K562 treated with DMSO at 1 percent for 24 hours (cell line): Measurements from ENCODE around the gene LDHB. TPM values are rescaled to one million over a fixed set of nuclear protein-coding genes. Genes with fewer than 3 reads are reported as not detected.

Experiments used
- total RNA-seq: library from RNA; unstranded; fragments of 300-600 nt; gene quantifications from 2 replicates; pipeline ENCODE4 v1.2.3, GENCODE V29; 2022; ENCODE audit warnings: low read depth; ENCODE audit not compliant: insufficient read depth

Gene LDHB
- 448 and 481 TPM in 2 replicates for total RNA-seq

GRCh38 chr12:21657326-21658077, at the start of gene LDHB:
Gene LDHB (minus strand): TSS chr12:21657842. CDS start chr12:21654671, 3,171 bp downstream.

GRCh38 chr12:21604245-21605101, 53.2 kb downstream of the LDHB start, which contains the start of gene GYS2:
Gene GYS2 (minus strand): TSS chr12:21604847. CDS start chr12:21604592, 255 bp downstream.

Other genes with a start within 250 kb of the LDHB start
- 2.9 and 4.0 TPM in 2 replicates for gene PYROXD1, start 220.2 kb downstream of the LDHB start, total RNA-seq
- 28.3 and 29.4 TPM in 2 replicates for gene RECQL, start 156.2 kb downstream of the LDHB start, total RNA-seq
- 7.7 and 67.5 TPM in 2 replicates for gene GOLT1B, start 156.1 kb downstream of the LDHB start, total RNA-seq
- 0.49 and 0.91 TPM in 2 replicates for gene SPX, start 131.5 kb downstream of the LDHB start, total RNA-seq
- gene GYS2, start 53.0 kb downstream of the LDHB start, total RNA-seq, result not detected in 2 replicates
- gene KCNJ8, start 116.9 kb upstream of the LDHB start, total RNA-seq, result 0.43 and 1.2 TPM in 2 replicates